A549 (cell line): ENCODE results near the gene GMDS. TPM values are rescaled to one million over a fixed set of nuclear protein-coding genes. Genes with fewer than 3 reads are reported as not detected.

Source experiments
- ATAC-seq, 2 experiments: fragments of 200-7000 bp in 1 of 2; fragments of >200 bp in 1 of 2; cut with Nextera tagmentation in 1 of 2; cut with Tn5 transposase in 1 of 2; 3 replicates each; pipeline versions ENCODE4 v1.8.0 to v1.9.1; 2018 to 2020; ENCODE audit warnings: mild to moderate bottlenecking in 1 of 2, moderate library complexity in 1 of 2
- CTCF ChIA-PET: fragments of 300-600 bp; sonication (Branson Sonifier 250); formaldehyde crosslinking; extraction: SDS; loops from one replicate; lab custom pipeline; 2021; ENCODE audit warnings: antibody characterized with exemption, inconsistent platforms; lab: Yijun Ruan, JAX
- POLR2A ChIA-PET: fragments of 350-600 bp; formaldehyde crosslinking; extraction: SDS; loops from one replicate; lab custom pipeline; 2021; ENCODE audit warnings: antibody characterized with exemption, inconsistent platforms; lab: Yijun Ruan, JAX
- DNase-seq, 2 experiments: peaks; one replicate each; pipeline versions ENCODE4 v3.0.0 to v3.0.0-alpha.2; 2011 to 2016; ENCODE audit warnings: low read depth in 1 of 2, low spot score in 1 of 2
- FAIRE-seq: peaks from 2 replicates; lab custom pipeline; 2011; peaks lifted over from hg19 to GRCh38; lab: Jason Lieb, UNC
- H3K27ac ChIP-seq, 2 experiments: fragments of >200 bp; sonication (Bioruptor Twin); formaldehyde crosslinking; 3 replicates each; pipeline ENCODE4 v1.5.1; 2016 to 2017
- H3K4me1 ChIP-seq: fragments of >200 bp; sonication (Bioruptor Twin); formaldehyde crosslinking; 3 replicates; pipeline ENCODE4 v1.6.1; 2016
- H3K4me2 ChIP-seq: fragments of >200 bp; sonication (Bioruptor Twin); formaldehyde crosslinking; 3 replicates; pipeline ENCODE4 v1.6.1; 2016
- H3K4me3 ChIP-seq: fragments of >200 bp; sonication (Bioruptor Twin); formaldehyde crosslinking; 3 replicates; pipeline ENCODE4 v1.5.1; 2016
- H3K9me3 ChIP-seq: fragments of >200 bp; sonication (Bioruptor Twin); formaldehyde crosslinking; 3 replicates; pipeline ENCODE4 v1.6.1; 2016
- BCL3 ChIP-seq: fragments of >200 bp; sonication (Bioruptor Twin); formaldehyde crosslinking; IDR thresholded peaks from 3 replicates; pipeline ENCODE4 v1.6.1; 2016
- BHLHE40 ChIP-seq: IDR thresholded peaks from 2 replicates; pipeline ENCODE4 v1.6.1; 2012; ENCODE audit warnings: low read depth, low read length, inconsistent platforms
- CEBPB ChIP-seq, 2 experiments: fragments of >200 bp in 1 of 2; sonication (Bioruptor Twin) in 1 of 2; formaldehyde crosslinking in 1 of 2; IDR thresholded peaks; 2 replicates each; pipeline ENCODE4 v1.6.1; 2012 to 2016
- CTCF ChIP-seq: fragments of >200 bp; sonication (Bioruptor Twin); formaldehyde crosslinking; IDR thresholded peaks from 3 replicates; pipeline ENCODE4 v1.5.1; 2016
- FOXS1 ChIP-seq: fragments of 250-450 bp; sonication (Bioruptor Pico); IDR thresholded peaks from 2 replicates; pipeline ENCODE4 v1.5.0; 2020; ENCODE audit warnings: mild to moderate bottlenecking, moderate library complexity
- HMGXB4 ChIP-seq: fragments of 250-450 bp; sonication (Bioruptor Pico); IDR thresholded peaks from 2 replicates; pipeline ENCODE4 v1.5.0; 2021; ENCODE audit warnings: mild to moderate bottlenecking, moderate library complexity, borderline replicate concordance
- HOXB5 ChIP-seq: fragments of 250-450 bp; sonication (Bioruptor Pico); IDR thresholded peaks from 2 replicates; pipeline ENCODE4 v1.5.0; 2020; ENCODE audit warnings: mild to moderate bottlenecking, moderate library complexity
- JUNB ChIP-seq: fragments of >200 bp; sonication (Bioruptor Twin); formaldehyde crosslinking; IDR thresholded peaks from 2 replicates; pipeline ENCODE4 v1.6.1; 2016
- MAZ ChIP-seq: fragments of 150-350 bp; IDR thresholded peaks from 2 replicates; pipeline ENCODE4 v1.6.1; 2014; ENCODE audit warnings: antibody characterized with exemption, low read depth, low read length, borderline replicate concordance
- MYC ChIP-seq: IDR thresholded peaks from 2 replicates; pipeline ENCODE4 v1.6.1; 2012; ENCODE audit warnings: mild to moderate bottlenecking, inconsistent platforms, low read length, improper control_type of control experiment, borderline replicate concordance
- NR3C1 ChIP-seq: fragments of >200 bp; sonication (Bioruptor Twin); formaldehyde crosslinking; IDR thresholded peaks from 3 replicates; pipeline ENCODE4 v1.6.1; 2017
- PBX3 ChIP-seq: IDR thresholded peaks from 2 replicates; pipeline ENCODE4 v1.6.1; 2012
- POLR2A ChIP-seq: IDR thresholded peaks from 2 replicates; pipeline ENCODE4 v1.6.1; 2012; ENCODE audit warnings: mild to moderate bottlenecking, low read length
- RARB ChIP-seq: fragments of 250-450 bp; sonication (Bioruptor Pico); IDR thresholded peaks from 2 replicates; pipeline ENCODE4 v1.8.0; 2021; ENCODE audit warnings: mild to moderate bottlenecking, moderate library complexity
- REST ChIP-seq: fragments of 200-600 bp; sonication (generic); IDR thresholded peaks from 2 replicates; pipeline ENCODE4 v1.6.1; 2016; ENCODE audit warnings: antibody characterized with exemption, mild to moderate bottlenecking, moderate library complexity
- USF2 ChIP-seq: fragments of 450-650 bp; IDR thresholded peaks from 2 replicates; pipeline ENCODE4 v1.6.1; 2014; ENCODE audit warnings: antibody characterized with exemption
- ZC3H11A ChIP-seq: fragments of 450-650 bp; IDR thresholded peaks from 2 replicates; pipeline ENCODE4 v1.6.1; 2014; ENCODE audit warnings: antibody characterized with exemption, mild to moderate bottlenecking
- ZFP36 ChIP-seq: fragments of 450-650 bp; IDR thresholded peaks from 2 replicates; pipeline ENCODE4 v1.6.1; 2014; ENCODE audit warnings: borderline replicate concordance; ENCODE audit not compliant: partially characterized antibody
- ZNF302 ChIP-seq: fragments of 250-450 bp; sonication (Bioruptor Pico); IDR thresholded peaks from 2 replicates; pipeline ENCODE4 v1.9.0; 2021; ENCODE audit warnings: inconsistent platforms, mild to moderate bottlenecking, moderate library complexity
- WGBS: methylation state at CpG from one replicate; pipeline ENCODE4 v1.1.6; 2017; ENCODE audit errors: missing lambda C conversion rate; 5-methylcytosine and 5-hydroxymethylcytosine counted together
- polyA plus RNA-seq, 4 experiments: library from polyadenylated mRNA; depleted of rRNA in 3 of 4; stranded (reverse); fragments of >200 nt; fragmentation: RNase III in 1 of 4; extraction: RNeasy Plus Mini Kit Qiagen cat#74134 plus additional on column Dnase treatment in 1 of 4; gene quantifications; 2 replicates in 3 of 4; 3 replicates in 1 of 4; pipeline ENCODE4 v1.2.3, GENCODE V29; 2011 to 2017

Gene GMDS
- polyA plus RNA-seq, 2 of the 4 experiments (the other 2 are of a cell fraction), result 9.9 to 12.4 TPM

GRCh38 chr6:1856381-1856780 is 389.0 kb downstream of the GMDS start:
- ChIA-PET CTCF (no interaction called here), POLR2A (no interaction called here)
- H3K4me1 ChIP-seq, result no peaks in the 10 kb centered on the region
- ATAC-seq (no peak), DNase-seq (no peak), FAIRE-seq (no peak)
- no peak for TF ChIP-seq BHLHE40
- TF ChIP-seq POLR2A, result no peak
- TF ChIP-seq PBX3, result no peak
- TF ChIP-seq JUNB, result no peak
- no peak for TF ChIP-seq MYC
- TF ChIP-seq ZC3H11A, result no peak
- TF ChIP-seq MAZ, result no peak
- no peak for TF ChIP-seq FOXS1 (CRISPR knock-in tag)
- TF ChIP-seq USF2, result no peak
- no peak for TF ChIP-seq ZNF302 (CRISPR knock-in tag)
- TF ChIP-seq CTCF, result no peak
- no peak for TF ChIP-seq HOXB5 (CRISPR knock-in tag)
- TF ChIP-seq NR3C1, result no peak
- no peak for TF ChIP-seq ZFP36
- TF ChIP-seq RARB (CRISPR knock-in tag), result no peak
- TF ChIP-seq HMGXB4 (CRISPR knock-in tag), result no peak
- no peak for TF ChIP-seq REST
- no peaks in the 10 kb centered on the region for H3K9me3 ChIP-seq
- WGBS, result 73% methylated on average over 3 of the region's 3 CpGs
- no peak overlapping the region for H3K4me3 ChIP-seq
- H3K4me2 ChIP-seq, result no peak overlapping the region
- H3K27ac ChIP-seq, result no peak overlapping the region

GRCh38 chr6:1855890-1856289 is 389.5 kb downstream of the GMDS start:
- H3K27ac ChIP-seq, result no peak overlapping the region
- H3K9me3 ChIP-seq, result no peaks in the 10 kb centered on the region
- 60% methylated on average over 4 of the region's 4 CpGs for WGBS
- FAIRE-seq, result no peak
- ChIA-PET CTCF (no interaction called here), POLR2A (no interaction called here)
- ATAC-seq, result no peak
- no peak overlapping the region for H3K4me2 ChIP-seq
- DNase-seq, result no peak
- TF ChIP-seq CEBPB (IDR thresholded peaks at IDR 0.05), result no peak
- TF ChIP-seq BCL3, result no peak
- no peaks in the 10 kb centered on the region for H3K4me1 ChIP-seq
- no peak overlapping the region for H3K4me3 ChIP-seq
